Adrenal gland (tissue), 5 donors: ENCODE results near the gene APCDD1.

Experiments used
- CTCF ChIP-seq, 6 experiments: fragments of 450-650 bp in 4 of 6; fragments of 200-600 bp in 2 of 6; sonication (generic) in 1 of 6; IDR thresholded peaks; 1 replicate in 5 of 6; 2 replicates in 1 of 6; pipeline versions ENCODE4 v1.5.1 to v1.8.0; 2016 to 2021; ENCODE audit warnings: antibody characterized with exemption in 6 of 6, mild to moderate bottlenecking in 2 of 6, moderate library complexity in 1 of 6
- POLR2A ChIP-seq, 2 donors: fragments of 450-650 bp; IDR thresholded peaks; one replicate each; pipeline ENCODE4 v1.6.1; 2017; ENCODE audit warnings: antibody characterized with exemption in 2 of 2, mild to moderate bottlenecking in 2 of 2, moderate library complexity in 1 of 2
- donor health status: DM: no; HTN: no; CAD: no.

DNA sequence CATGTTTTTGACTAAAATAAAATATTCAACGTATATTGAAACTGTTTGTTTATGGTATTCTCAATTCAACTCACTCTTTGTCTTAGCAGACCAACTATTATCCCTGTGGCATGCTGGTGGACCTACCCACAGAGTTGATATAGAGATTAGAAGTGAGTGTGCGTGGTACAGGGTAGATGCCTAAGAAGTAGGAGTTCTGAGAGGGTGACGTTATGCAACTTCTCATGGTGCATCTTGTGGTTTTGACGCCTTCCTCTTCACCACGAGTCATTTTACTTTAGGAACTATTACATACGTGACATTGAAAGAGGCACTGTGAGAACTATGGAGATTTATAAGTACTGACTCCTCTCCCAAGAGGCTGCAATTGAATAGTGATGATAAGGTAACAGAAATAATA is 44.8 kb downstream of the APCDD1 start:
- TF ChIP-seq CTCF (IDR thresholded peaks at IDR 0.05): no peak
- no peak for TF ChIP-seq POLR2A (IDR thresholded peaks at IDR 0.05)
